ENCODE data around the gene BHLHE40. TPM values are rescaled to one million over a fixed set of nuclear protein-coding genes. Genes with fewer than 3 reads are reported as not detected.

BHLHE40 gene
- 14.9 and 83.5 TPM in 2 replicates for total RNA-seq

DNA sequence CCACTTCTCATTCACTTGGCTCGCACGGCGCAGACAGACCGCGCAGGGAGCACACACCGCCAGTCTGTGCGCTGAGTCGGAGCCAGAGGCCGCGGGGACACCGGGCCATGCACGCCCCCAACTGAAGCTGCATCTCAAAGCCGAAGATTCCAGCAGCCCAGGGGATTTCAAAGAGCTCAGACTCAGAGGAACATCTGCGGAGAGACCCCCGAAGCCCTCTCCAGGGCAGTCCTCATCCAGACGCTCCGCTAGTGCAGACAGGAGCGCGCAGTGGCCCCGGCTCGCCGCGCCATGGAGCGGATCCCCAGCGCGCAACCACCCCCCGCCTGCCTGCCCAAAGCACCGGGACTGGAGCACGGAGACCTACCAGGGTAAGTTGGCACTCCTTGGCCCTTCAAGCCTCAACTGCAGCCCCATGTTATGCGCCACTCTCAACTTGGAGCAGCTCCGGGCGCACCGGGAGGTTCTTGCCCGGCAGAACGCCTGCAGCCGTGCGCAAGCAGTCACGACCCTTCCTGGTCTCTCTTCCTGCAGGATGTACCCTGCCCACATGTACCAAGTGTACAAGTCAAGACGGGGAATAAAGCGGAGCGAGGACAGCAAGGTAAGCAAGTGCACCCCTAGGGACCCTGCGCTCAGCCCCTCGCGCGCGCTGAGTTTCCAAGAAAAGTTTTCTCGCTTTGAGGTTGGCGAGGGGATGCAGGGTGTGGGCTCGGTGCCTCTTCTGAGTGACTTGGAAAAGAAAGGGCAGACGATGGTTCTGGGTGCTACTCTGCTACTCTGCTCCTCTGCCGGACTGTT, at the start of gene BHLHE40:
BHLHE40 (plus strand) TSS at position 10 of the 801 bp plus-strand sequence; CDS start at position 292, 282 bp downstream.

Other genes starting within 250 kb of the BHLHE40 start
- 29.1 and 54.6 TPM in 2 replicates for gene ARL8B, start 142.9 kb downstream of the BHLHE40 start, total RNA-seq
- gene EDEM1, start 208.3 kb downstream of the BHLHE40 start, total RNA-seq, result 56.4 and 72.1 TPM in 2 replicates

Data from epithelial cell of alveolus of lung (primary cell).